Measurements from ENCODE around the gene CHKA.

CHKA gene

DNA sequence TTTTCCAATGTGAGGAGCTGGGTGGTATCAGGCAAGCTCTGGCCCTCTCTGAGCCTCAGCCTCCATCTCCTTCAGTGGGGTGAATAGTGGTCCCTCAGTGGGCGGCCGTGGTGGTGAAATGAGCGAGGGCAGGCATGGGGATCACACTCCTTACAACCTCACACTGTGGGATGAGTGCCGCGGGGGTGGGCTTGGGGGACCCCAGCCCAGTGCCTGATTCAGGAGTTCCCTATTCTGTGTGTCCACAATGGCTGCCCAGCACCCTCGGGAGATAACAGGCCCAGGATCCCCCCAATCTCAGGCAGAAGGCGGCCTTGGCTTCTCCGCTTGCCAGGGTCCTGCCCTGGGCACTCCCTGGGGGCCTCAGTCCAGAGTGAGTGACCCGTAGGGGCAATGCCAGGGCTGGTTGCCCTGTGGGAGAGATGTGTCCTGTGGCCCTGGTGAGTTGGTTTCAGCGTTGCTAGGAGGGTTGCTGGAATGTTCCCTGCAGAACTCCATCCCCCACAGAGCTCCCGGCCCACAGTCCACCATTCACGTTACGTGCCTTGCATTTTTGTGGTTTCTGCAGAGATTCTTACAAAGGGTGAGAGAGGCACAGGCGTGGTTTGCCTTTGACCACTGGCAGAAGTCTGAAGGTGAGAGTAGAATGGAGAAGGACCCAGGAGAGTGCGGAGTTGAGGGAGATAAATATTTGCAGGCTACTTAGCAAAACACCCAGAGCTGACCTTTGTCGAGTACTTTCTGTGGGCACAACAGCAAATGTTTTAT lies 108.2 kb downstream of the CHKA start:
- no peak for DNase-seq

- no peak for DNase-seq
Observed at GRCh38 chr11:68012044-68012842, 108.9 kb downstream of the CHKA start.

DNA sequence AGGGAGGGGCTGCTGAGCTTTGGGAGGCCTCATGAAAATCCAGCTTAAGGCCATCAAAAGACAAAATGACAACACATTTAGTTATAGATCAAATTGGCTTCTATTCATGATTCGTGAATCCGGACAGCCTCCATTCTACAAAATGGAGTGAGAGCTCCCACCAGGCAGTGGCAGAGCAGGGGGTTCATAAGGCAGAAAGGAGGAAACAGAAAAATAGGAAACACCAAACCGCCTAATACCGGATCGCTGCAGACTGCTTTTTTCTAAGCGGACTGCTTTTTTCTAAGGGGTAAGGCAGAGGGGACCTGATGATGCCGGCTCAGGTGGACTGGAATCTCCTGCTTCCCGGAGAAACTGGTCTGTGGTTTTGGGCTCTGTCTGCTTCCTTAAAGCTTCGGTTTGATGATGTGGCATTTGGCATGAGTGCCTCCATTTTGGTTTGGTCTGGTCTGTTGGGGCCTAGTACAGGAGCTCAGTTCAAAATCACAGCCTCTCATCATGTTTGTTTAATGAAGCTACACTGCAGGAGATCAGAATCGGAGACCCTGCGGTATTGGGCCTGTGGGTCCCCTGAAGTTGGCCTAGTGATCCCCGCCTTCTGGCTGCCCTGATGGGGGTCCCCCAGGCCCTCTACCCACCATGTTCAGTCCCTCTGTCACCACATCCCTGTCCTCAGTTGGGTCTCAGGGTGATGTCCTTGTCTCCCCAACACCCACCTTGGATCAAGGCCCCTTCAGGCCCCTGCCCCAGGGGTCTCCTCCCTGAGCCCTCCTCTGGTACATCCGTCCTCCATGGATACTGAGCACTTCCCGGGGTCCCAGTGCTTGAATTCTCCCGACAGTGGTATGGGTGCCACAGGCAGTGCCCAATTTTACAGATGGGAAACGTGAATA lies 109.9 kb downstream of the CHKA start:
- no peak for DNase-seq

GRCh38 chr11:68010090-68011041 lies 110.8 kb downstream of the CHKA start, which contains the start of gene ALDH3B1:
Gene ALDH3B1 (plus strand): TSS chr11:68010327. CDS start chr11:68015298, 4,971 bp downstream.
- no peak for DNase-seq

DNA sequence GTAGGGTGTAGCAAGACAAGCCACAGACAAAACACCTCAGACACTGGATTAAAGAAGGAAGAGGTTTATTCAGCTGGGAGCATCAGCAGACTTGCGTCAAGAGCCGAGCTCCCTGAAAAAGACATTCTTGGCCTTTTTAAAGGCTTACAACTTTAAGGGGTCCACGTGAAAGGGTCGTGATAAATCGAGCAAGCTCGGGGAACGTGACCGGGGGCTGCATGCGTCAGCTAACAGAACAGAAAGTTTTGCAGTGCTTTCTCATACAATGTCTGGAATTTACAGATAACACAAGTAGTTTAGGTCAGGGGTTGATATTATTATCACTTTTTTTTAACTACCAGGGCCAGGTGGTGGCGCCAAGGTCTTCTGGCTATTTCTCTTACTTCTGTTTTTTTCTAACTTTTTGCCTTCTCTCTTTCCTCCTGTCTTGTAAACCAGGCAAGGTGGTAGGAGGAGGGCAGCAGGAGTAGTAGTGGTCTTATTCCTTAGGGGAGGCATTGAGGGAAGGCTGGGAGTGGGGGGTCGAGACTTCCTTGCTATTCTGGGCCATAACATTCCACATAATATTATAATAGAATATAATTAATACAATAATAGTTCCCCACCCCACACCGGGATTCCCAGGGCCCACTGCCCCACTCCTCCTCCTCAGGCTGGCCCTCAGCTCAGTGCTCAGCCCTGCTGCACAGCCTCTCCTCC lies 111.6 kb downstream of the CHKA start:
- DNase-seq, result no peak

DNA sequence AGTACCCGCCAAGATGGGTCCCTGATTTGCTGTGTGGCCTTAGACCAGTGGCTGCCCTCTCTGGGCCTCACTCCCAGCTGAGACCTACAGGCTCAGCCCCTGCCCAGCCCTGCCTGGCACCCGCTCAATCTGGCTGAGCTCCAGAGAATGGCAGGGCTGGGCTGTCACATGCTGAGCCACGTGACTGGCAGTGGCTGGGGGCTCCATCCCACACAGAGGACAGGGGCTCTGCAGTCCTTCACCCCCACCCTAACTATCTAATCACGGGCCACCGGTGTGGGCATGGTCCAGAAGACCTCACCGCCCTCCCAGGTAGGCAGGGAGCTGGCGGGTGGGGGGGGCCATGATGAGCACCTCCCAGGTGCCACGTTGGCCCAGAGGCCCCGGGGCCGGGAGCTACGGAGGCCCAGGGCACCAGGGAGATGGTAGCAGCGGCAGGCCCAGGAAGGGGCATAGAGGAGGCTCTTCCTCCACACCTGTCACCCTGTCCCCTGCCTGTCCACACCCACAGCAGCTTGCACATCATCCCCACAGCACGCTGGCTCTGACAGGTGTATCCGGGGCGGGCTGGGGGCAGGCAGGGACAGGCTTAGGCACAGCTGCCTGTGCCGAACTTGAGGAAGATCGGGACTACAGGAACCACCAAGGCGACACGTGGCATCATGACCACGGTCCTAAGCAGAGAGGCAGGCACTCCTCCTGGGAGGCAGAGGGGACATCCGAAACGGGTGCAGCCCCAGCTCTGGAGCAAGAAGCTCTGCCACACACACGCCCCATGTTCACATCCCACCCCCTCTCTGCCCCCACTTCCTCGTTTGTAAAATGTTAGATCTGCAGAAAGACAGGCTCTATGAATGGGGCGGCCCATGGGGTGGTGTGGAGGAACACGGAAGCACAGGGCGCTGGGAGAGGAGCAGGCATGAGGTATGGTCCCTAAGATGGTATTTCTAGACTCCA lies 112.5 kb downstream of the CHKA start:
- no peak for DNase-seq

- DNase-seq, result no peak
Observed at GRCh38 chr11:68007498-68008380, 113.4 kb downstream of the CHKA start.

DNA sequence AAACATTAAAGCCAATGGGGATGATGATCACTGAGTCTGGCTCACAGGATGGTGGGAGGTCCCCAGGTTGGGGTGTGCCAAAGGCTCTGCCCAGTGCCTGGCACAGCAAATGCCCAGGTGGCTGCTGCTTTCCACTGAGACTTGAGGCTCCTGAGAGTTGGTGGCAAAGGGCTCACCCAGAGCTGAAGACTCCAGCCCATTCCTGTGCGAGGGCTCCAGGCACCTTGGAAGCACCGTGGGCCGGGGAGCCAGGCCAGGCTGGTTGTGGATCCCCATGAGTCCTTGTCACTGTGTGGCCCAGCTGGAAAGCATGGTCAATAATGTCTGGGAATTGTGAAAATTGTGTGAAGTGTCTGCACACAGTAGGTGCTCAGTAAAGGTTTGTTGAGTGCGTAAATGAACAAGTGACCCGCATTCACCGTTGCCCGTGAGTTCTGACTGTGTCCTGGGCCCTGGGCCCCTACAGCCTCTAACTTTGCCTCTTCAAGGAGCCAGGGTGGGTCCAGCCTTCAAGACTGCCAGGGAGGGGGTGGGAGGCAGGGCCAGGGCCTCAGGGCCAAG lies 114.5 kb downstream of the CHKA start:
- no peak for DNase-seq

- DNase-seq, result no peak
Observed at GRCh38 chr11:68004551-68005335, 116.4 kb downstream of the CHKA start.

DNA sequence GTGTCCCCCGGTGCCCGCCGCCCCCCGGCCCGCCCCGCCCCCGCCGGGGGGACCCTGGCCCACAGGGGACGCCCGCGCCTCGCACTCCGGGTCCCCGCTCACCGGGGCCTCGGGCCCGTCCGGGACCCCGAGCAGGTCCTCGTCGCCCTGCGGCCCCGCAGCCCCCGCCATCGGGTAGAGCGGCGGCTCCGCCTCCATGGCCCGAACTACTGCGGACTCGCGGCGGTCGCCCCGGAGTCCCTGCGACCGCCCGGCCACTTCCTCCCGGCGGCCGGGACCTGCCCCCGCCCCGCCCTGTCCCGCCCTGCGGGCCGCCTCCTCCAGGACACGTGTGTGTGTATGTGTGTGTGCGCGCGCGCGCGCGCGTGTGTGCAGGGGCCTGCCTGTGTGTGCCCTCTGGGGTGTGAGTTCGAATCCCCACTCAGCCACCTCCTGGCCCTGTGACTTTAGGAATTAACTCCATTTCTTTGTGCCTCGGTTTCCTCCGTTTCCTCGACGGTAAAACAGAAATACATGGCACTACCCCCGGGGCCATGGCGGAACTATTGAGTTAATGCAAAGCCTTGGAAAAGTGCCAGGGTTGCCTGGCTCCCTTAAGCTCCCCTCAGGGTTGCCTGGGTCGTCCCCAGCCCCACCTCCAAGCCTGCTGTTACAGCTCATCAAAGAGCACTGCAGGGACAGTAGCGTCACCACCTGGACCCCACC lies 117.2 kb downstream of the CHKA start, which contains the start of gene UNC93B1:
Gene UNC93B1 (minus strand): TSS at position 252 of the 705 bp plus-strand sequence. CDS start 54 bp downstream, at position 198.
- no peak for DNase-seq

GRCh38 chr11:68002938-68003845 lies 118.0 kb downstream of the CHKA start:
- no peak for DNase-seq
